HEK293T (cell line): Measurements from ENCODE around the gene NFIA.

Experiments used
- CTCF ChIA-PET: fragments of 350-600 bp; formaldehyde crosslinking; extraction: SDS; loops from one replicate; lab custom pipeline; 2021; ENCODE audit warnings: antibody characterized with exemption, inconsistent platforms; lab: Yijun Ruan, JAX
- POLR2A ChIA-PET: fragments of 350-600 bp; formaldehyde crosslinking; extraction: SDS; loops from one replicate; lab custom pipeline; 2020; ENCODE audit warnings: antibody characterized with exemption, inconsistent platforms; lab: Yijun Ruan, JAX
- DNase-seq: peaks from one replicate; pipeline ENCODE4 v3.0.0; 2012; ENCODE audit warnings: mixed read lengths; ENCODE audit errors: extremely low spot score
- ARNT ChIP-seq: fragments of 450-650 bp; IDR thresholded peaks from 2 replicates; pipeline ENCODE4 v1.6.1; 2017; ENCODE audit warnings: mild to moderate bottlenecking
- BHLHE40 ChIP-seq: fragments of 450-650 bp; IDR thresholded peaks from 2 replicates; pipeline ENCODE4 v1.6.1; 2016; ENCODE audit warnings: mild to moderate bottlenecking, moderate library complexity, borderline replicate concordance
- CTBP1 ChIP-seq: fragments of 450-650 bp; IDR thresholded peaks from 2 replicates; pipeline ENCODE4 v1.6.1; 2016; ENCODE audit warnings: borderline replicate concordance
- ELF4 ChIP-seq: fragments of 450-650 bp; IDR thresholded peaks from 2 replicates; pipeline ENCODE4 v1.6.1; 2017; ENCODE audit warnings: antibody characterized with exemption
- FOXA1 ChIP-seq: fragments of 450-650 bp; IDR thresholded peaks from 2 replicates; pipeline ENCODE4 v1.6.1; 2016; ENCODE audit warnings: mild to moderate bottlenecking
- FOXK2 ChIP-seq: fragments of 450-650 bp; IDR thresholded peaks from 2 replicates; pipeline ENCODE4 v1.6.1; 2016; ENCODE audit warnings: mild to moderate bottlenecking
- FOXM1 ChIP-seq: fragments of 450-650 bp; IDR thresholded peaks from 2 replicates; pipeline ENCODE4 v1.6.1; 2017; ENCODE audit warnings: mild to moderate bottlenecking, borderline replicate concordance
- HDGF ChIP-seq: fragments of 450-650 bp; IDR thresholded peaks from 2 replicates; pipeline ENCODE4 v1.6.1; 2017; ENCODE audit warnings: antibody characterized with exemption, borderline replicate concordance
- L3MBTL2 ChIP-seq: fragments of 450-650 bp; conservative IDR thresholded peaks from 2 replicates; pipeline ENCODE4 v1.6.1; 2016; ENCODE audit warnings: mild to moderate bottlenecking
- LEF1 ChIP-seq: fragments of 450-650 bp; IDR thresholded peaks from 2 replicates; pipeline ENCODE4 v1.6.1; 2017; ENCODE audit warnings: mild to moderate bottlenecking, borderline replicate concordance
- NFRKB ChIP-seq: fragments of 450-650 bp; IDR thresholded peaks from 2 replicates; pipeline ENCODE4 v1.6.1; 2016; ENCODE audit warnings: mild to moderate bottlenecking, moderate library complexity
- SP1 ChIP-seq: fragments of 450-650 bp; IDR thresholded peaks from 2 replicates; pipeline ENCODE4 v1.6.1; 2017
- SUZ12 ChIP-seq: fragments of 450-650 bp; IDR thresholded peaks from 2 replicates; pipeline ENCODE4 v1.6.1; 2016; ENCODE audit warnings: mild to moderate bottlenecking
- TARDBP ChIP-seq: fragments of 450-650 bp; IDR thresholded peaks from 2 replicates; pipeline ENCODE4 v1.6.1; 2016
- ZNF384 ChIP-seq: fragments of 450-650 bp; IDR thresholded peaks from 2 replicates; pipeline ENCODE4 v1.6.1; 2016
- TF ChIP-seq, protein P1 (sequence below): fragments of 450-650 bp; IDR thresholded peaks from 2 replicates; pipeline ENCODE4 v1.6.1; 2016

The NFIA gene

DNA sequence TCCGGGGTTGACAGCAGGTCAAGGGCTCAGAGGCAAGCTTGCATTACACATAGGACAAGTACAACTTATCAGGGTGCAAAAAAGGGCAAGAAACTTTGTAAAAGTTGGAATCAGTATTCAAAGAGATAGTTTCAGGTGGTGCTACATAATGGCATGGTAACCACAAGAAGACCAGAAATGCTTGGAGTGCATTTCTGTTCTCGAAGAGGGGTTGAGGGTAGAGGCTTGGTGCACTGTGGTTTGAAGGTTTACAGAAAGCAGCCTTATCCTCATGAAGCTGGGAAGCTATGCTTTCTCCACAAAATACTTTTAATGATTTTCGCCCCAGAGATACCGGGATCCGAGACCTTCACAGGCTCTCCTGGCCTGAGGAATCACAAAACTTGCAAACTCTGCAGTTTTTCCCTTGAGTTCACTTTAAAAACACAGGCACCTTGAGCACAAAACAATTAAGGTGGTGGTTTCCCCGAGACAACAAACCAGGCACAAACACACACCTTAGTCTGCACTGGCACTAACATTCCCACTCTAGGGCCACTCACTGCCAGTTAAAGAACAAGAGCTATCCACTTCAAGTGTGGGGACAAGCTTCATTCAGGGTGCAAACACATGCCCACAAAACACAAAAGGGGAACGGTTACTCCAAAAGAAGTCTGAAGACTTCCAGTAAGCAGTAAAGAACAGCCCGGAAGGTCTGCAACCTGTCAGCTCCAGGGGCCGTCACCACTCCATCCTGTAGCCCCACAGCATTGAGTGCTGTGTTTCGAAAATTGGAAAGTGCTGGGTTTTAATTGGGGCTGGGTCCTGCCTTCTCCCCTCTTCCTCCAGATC lies 29.8 kb upstream of the NFIA start:
- DNase-seq = no peak
- CTCF ChIA-PET = no interaction called here
- TF ChIP-seq ELF4 (no peak), FOXM1 (no peak), LEF1 (no peak), TARDBP (no peak), HDGF (no peak), FOXK2 (no peak), L3MBTL2 (no peak), ARNT (no peak), ZNF384 (no peak), FOXA1 (no peak), NFRKB (no peak), CTBP1 (no peak), SP1 (no peak), SUZ12 (no peak), BHLHE40 (no peak)
- TF ChIP-seq, protein P1, sequence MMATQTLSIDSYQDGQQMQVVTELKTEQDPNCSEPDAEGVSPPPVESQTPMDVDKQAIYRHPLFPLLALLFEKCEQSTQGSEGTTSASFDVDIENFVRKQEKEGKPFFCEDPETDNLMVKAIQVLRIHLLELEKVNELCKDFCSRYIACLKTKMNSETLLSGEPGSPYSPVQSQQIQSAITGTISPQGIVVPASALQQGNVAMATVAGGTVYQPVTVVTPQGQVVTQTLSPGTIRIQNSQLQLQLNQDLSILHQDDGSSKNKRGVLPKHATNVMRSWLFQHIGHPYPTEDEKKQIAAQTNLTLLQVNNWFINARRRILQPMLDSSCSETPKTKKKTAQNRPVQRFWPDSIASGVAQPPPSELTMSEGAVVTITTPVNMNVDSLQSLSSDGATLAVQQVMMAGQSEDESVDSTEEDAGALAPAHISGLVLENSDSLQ = no peak
- POLR2A ChIA-PET = interaction anchor here (0.8 to 1.0 kb wide), 2 partner anchors 26 to 29 kb away, joined by 4 to 5 read pairs; partner anchors contain the start of gene NFIA

DNA sequence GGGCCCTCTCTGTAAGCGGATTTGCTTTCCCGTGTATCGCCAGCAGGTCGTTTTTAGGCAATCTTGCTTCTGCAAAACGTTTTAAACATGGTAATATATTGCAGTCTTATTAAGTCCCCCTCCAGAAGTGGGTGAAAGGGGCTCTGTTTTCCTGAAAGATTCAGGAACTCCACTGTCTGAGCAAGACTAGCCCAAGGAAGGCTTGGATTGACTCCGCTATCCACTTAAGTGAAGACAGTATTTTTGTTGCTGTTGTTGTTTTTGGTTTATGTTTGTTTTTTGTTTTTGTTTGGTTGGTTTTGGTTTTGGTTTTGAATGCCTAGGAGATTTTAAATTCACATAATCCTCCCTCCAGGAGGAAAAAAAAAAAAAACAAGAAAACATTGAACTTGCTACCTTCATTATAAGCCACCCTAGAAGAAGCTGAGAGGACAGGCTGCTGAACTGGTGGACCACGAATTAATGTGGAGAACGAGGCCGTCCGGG lies 29.1 kb upstream of the NFIA start:
- DNase-seq = no peak
- ChIA-PET POLR2A (no interaction called here), CTCF (no interaction called here)
- TF ChIP-seq CTBP1 (no peak), L3MBTL2 (no peak), NFRKB (no peak), ARNT (no peak), TARDBP (no peak), SUZ12 (no peak), ZNF384 (no peak), SP1 (no peak), ELF4 (no peak), FOXM1 (no peak), LEF1 (no peak), HDGF (no peak), FOXA1 (no peak), FOXK2 (no peak), BHLHE40 (no peak)
- TF ChIP-seq, protein P1 = no peak

DNA sequence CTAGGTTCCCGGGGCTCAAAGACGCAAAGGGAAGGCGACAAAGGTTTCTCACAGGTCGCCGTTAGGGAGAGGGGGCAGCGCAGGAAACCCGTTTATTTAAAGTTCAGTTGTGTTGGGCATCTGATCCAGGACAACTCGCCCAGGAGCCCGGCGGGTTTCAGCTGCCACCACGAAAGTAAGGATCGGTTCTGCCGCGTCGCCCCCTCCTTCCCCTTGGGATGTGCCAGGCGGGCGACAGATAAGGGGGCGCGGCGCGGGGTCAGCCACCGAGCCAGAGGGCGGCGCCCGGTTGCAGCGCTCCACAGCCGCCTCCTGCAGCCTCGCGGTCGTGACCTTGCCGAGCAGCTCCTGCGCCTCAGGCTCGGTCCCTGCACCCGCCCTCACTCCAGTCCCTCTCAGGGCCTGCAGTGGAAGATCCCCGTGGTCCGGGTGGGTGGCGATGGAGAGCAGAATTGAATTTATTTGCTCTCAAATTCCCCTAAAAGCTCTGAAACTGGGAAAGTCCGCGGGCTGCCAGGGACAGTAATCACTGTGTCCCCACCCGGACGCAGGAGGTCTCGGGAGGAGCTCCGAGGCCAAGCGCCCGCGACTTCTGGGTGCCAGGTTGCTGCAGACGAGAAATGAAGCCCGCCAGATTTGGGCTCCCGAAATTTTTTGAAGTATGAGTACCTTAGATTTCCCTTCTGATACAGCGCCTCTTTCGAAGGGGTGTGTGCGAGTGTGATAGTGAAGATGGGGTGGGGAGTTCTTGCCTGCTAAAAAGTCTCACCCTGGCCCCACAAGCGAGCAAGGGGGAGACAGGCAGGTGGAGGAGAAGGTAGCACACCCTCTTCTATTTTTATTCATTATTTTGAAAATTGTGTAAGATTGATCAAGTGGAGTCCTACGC lies 28.4 kb upstream of the NFIA start:
- ChIA-PET CTCF (no interaction called here), POLR2A (no interaction called here)
- no peak for TF ChIP-seq L3MBTL2
- TF ChIP-seq, protein P1 = no peak
- TF ChIP-seq LEF1 = no peak
- no peak for DNase-seq

DNA sequence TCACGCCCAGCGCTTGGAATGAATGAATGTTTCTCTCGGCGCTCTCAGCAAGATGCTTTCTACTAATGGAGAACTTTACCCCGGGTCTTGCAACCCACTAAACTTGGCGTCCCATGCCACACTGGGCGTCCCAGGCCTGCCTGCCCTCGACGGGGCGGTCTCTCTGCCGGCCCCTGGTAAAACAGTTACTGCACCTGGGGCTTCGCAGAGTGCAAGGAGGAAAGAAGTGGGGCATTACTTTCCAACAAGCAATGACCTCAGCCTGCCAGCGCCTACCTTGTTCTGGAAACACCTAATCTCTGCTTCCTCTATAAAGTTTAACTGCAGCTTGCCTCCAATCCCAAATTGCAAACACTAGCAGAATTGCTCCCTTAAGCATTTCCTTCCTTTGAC lies 27.8 kb upstream of the NFIA start:
- DNase-seq = no peak
- CTCF ChIA-PET = interaction anchor here (0.7 kb wide), 1 partner anchor 28 kb away, joined by 3 read pairs; the partner anchor contains the start of gene NFIA
- TF ChIP-seq LEF1 = no peak
- no peak for TF ChIP-seq TARDBP
- no peak for TF ChIP-seq ZNF384
- no peak for TF ChIP-seq HDGF
- TF ChIP-seq FOXA1 = no peak
- TF ChIP-seq SP1 = no peak
- TF ChIP-seq NFRKB = no peak
- POLR2A ChIA-PET = no interaction called here

DNA sequence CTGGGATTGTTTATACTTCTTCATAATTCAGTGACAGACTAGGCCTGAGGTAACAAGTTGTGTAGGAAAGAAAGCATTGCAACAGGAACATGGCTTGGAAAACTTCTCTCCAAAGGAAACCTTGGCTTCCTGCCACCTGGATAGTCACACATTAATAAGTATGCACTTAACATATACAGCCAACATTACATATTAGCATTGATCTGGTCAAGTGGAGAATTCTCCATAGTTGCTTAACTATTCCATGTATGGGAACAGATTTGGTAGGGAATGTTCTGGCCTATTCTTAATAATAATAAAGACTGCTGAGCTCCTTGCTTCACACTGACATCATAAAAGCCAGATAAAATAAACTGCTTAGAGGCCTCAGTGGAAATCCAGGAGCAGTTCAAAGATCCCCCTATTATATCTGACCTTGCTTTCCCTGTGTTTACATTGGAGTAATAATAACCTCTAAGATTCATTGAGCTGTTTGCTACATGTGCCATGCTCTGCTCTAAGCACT lies 27.2 kb upstream of the NFIA start:
- ChIA-PET POLR2A (interaction anchor here (1.2 to 2.5 kb wide), 3 partner anchors 22 to 27 kb away, joined by 3 to 12 read pairs (median 3); partner anchors contain the start of gene NFIA), CTCF (interaction anchor here (0.6 to 0.7 kb wide), 2 partner anchors 27 to 398 kb away, joined by 3 to 5 read pairs; partner anchors contain the start of gene NFIA)
- no peak for TF ChIP-seq FOXM1
- no peak for DNase-seq
